Vagina (tissue), 2 donors: ENCODE measurements around the gene S100A5. TPM values are rescaled to one million over a fixed set of nuclear protein-coding genes. Genes with fewer than 3 reads are reported as not detected.
"Not testable (repeated sequence)": the region's sequence is repeated elsewhere in the genome, so short reads cannot be mapped to it uniquely, and the experiment has no call there.

Source experiments
- DNase-seq, 2 donors: peaks; one replicate each; pipeline ENCODE4 v3.0.0-alpha.2; 2017; ENCODE audit errors: extremely low spot score in 2 of 2
- H3K27ac ChIP-seq: fragments of 200-600 bp; sonication (generic); one replicate; pipeline ENCODE4 v1.5.1; 2019
- H3K27me3 ChIP-seq: fragments of 200-600 bp; sonication (generic); one replicate; pipeline ENCODE4 v1.5.1; 2019
- H3K36me3 ChIP-seq, 2 donors: fragments of 200-600 bp; sonication (generic); one replicate each; pipeline ENCODE4 v1.5.1; 2017 to 2019
- H3K4me1 ChIP-seq: fragments of 200-600 bp; sonication (generic); one replicate; pipeline ENCODE4 v1.5.1; 2019
- H3K4me3 ChIP-seq, 2 donors: fragments of 200-600 bp; sonication (generic); 1 replicate in 1 of 2; 2 replicates in 1 of 2; pipeline ENCODE4 v1.5.1; 2016 to 2019
- H3K9me3 ChIP-seq: fragments of 200-600 bp; sonication (generic); one replicate; pipeline ENCODE4 v1.5.1; 2019
- POLR2A ChIP-seq, 2 donors: fragments of 450-650 bp; IDR thresholded peaks; one replicate each; pipeline ENCODE4 v1.6.1; 2017; ENCODE audit warnings: antibody characterized with exemption in 2 of 2, mild to moderate bottlenecking in 2 of 2, moderate library complexity in 2 of 2
- POLR2AphosphoS5 ChIP-seq, 2 donors: sonication (generic); formaldehyde crosslinking; IDR thresholded peaks; one replicate each; pipeline ENCODE4 v1.9.0; 2017; ENCODE audit warnings: antibody characterized with exemption in 2 of 2, mild to moderate bottlenecking in 2 of 2, low read depth in 1 of 2; ENCODE audit not compliant: insufficient read depth in 1 of 2
- intact Hi-C: fragments of 100-400 bp; cut with DNase I; formaldehyde crosslinking; loops from one replicate; pipeline ENCODE4 v1.15.1; 2023
- total RNA-seq: library from RNA; depleted of rRNA; stranded (reverse); fragments of >200 nt; gene quantifications from one replicate; pipeline ENCODE4 v1.2.3, GENCODE V29; 2016
- TF ChIP-seq, protein P1 (sequence below), 3 experiments: fragments of 450-650 bp in 2 of 3; fragments of 200-600 bp in 1 of 3; sonication (generic) in 1 of 3; IDR thresholded peaks; one replicate each; pipeline ENCODE4 v1.5.1; 2017 to 2019; ENCODE audit warnings: antibody characterized with exemption in 3 of 3, mild to moderate bottlenecking in 2 of 3, moderate library complexity in 2 of 3

Gene S100A5
- total RNA-seq, 1 donor from 2014 or later, result not detected

DNA sequence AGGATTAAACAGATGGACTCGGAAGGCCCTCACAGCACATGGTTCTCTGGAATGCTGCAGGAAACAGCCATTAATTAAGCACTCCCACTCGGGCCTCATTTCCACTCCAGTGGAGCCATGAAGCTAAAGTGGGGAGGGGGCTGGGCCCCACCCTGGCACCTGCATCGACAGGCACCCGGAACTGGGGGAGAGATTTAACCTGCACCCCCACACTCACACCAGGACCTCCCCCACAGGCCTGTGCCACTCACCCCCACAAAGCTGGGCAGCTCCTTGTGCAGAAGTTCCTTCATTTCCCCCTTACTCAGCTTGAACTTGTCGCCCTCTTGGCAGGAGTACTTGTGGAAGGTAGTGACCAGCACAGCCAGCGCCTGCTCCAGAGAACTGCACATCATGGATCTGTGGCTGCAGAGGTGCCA is 22.8 kb upstream of the S100A5 start:
- TF ChIP-seq, protein P1, sequence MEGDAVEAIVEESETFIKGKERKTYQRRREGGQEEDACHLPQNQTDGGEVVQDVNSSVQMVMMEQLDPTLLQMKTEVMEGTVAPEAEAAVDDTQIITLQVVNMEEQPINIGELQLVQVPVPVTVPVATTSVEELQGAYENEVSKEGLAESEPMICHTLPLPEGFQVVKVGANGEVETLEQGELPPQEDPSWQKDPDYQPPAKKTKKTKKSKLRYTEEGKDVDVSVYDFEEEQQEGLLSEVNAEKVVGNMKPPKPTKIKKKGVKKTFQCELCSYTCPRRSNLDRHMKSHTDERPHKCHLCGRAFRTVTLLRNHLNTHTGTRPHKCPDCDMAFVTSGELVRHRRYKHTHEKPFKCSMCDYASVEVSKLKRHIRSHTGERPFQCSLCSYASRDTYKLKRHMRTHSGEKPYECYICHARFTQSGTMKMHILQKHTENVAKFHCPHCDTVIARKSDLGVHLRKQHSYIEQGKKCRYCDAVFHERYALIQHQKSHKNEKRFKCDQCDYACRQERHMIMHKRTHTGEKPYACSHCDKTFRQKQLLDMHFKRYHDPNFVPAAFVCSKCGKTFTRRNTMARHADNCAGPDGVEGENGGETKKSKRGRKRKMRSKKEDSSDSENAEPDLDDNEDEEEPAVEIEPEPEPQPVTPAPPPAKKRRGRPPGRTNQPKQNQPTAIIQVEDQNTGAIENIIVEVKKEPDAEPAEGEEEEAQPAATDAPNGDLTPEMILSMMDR (IDR thresholded peaks at IDR 0.05), result no peak
- no peak for TF ChIP-seq POLR2A (IDR thresholded peaks at IDR 0.05)
- TF ChIP-seq POLR2AphosphoS5 (IDR thresholded peaks at IDR 0.05; ENCODE audit: insufficient read depth in 1 of 2, low read depth in 1 of 2), result no peak
- H3K4me1 ChIP-seq, result peaks cover 34% of the 10 kb centered on the region
- no peaks in the 10 kb centered on the region for H3K36me3 ChIP-seq
- H3K4me3 ChIP-seq, result peak overlapping the region; percentile 9 to 36
- H3K27ac ChIP-seq, result peak overlapping the region; percentile 98
- intact Hi-C loops, result loop anchor here (2.0 kb wide), 1 partner anchor 15 kb away; the partner anchor contains the start of gene S100A3
- peak in 1 of 2 donors; percentile 89 for DNase-seq
- H3K27me3 ChIP-seq, result no peaks in the 10 kb centered on the region
- no peaks in the 10 kb centered on the region for H3K9me3 ChIP-seq

DNA sequence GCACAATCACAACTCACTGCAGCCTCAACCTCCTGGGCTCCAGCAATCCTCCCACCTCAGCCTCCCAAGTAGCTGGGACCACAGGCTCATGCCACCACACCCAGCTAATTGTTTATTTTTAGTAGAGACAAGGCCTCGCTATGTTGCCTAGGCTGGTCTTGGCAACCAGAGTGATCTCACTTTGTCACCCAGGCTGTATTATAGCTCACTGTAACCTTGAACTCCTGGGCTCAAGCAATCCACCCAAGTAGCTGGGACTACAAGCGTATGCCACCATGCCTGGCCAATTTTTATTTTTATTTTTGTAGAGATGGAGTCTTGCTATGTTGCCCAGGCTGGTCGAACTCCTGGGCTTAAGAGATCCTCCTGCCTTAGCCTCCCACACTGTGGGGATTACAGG is 21.3 kb upstream of the S100A5 start:
- H3K4me3 ChIP-seq, result peak overlapping the region in 1 of 2 donors; percentile 36
- peaks cover 19% of the 10 kb centered on the region for H3K4me1 ChIP-seq
- not testable (repeated sequence) for H3K27me3 ChIP-seq, H3K9me3 ChIP-seq, H3K27ac ChIP-seq, H3K36me3 ChIP-seq
- intact Hi-C loops, result loop anchor here (2.0 kb wide), 1 partner anchor 13 kb away; the partner anchor contains the start of gene S100A3
- DNase-seq, result peak in 1 of 2 donors; percentile 40

DNA sequence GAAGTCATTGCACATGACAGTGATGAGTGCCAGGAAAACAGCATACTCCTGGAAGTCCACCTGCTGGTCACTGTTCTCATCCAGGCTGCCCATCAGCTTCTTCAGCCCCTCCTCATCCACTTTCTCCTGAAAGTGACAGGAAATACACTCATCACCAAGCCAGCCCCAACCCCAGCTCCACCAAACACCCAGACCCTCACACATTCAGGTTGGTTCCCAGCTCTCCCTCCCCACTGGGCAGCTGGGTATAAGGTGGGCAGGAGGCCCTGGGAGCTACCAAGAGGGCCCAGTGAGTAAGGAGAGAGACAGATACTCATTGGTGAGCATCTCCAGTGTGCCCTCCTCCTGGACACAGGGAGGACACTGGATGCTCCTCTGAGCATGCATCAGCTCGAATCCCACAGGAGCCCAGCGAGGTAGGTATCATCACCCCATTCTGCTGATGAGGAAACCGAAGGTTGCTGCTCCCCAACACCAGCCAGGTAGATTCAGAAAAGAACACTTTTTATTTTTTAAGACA is 20.8 kb upstream of the S100A5 start:
- Histone ChIP-seq H3K27ac (no peak overlapping the region), H3K27me3 (no peaks in the 10 kb centered on the region), H3K9me3 (no peaks in the 10 kb centered on the region), H3K36me3 (no peaks in the 10 kb centered on the region), H3K4me3 (peak overlapping the region in 1 of 2 donors; percentile 36), H3K4me1 (peaks cover 15% of the 10 kb centered on the region)
- peak in 1 of 2 donors; percentile 56 for DNase-seq
- intact Hi-C loops, result no loop called here
- no peak for TF ChIP-seq POLR2A (IDR thresholded peaks at IDR 0.05)
- no peak for TF ChIP-seq POLR2AphosphoS5 (IDR thresholded peaks at IDR 0.05; ENCODE audit: insufficient read depth in 1 of 2, low read depth in 1 of 2)
- TF ChIP-seq, protein P1 (IDR thresholded peaks at IDR 0.05), result no peak

DNA sequence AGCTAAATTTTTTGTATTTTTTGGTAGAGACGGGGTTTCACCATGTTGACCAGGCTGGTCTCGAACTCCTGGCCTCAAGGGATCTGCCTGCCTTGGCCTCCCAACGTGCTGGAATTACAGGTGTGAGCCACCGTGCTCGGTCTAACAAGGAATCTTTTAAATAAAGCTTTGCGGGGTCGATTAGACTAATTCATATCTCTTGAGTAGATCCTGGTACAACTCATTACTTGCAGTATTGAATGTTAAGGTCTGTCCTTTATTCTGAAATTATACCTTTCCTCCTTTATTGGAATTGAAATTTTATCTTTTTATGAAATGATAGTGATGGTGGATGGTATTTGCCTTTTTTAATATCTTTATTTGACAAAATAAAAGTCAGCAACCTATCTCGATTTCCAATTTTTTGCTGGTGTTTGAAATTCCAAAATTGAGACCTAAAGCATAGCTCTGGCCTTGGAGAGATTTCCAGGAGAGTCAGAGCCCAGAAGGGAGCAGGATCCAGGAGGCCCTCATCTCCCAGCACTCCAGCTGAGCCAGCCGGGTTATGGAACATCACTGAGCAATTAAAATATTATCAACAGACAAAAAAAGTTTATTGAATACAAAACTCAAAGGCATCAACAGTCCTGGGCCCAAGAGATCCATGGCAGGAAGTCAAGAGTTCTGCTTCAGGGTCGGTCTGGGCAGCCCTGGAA is 20.2 kb upstream of the S100A5 start:
- no peak for DNase-seq
- TF ChIP-seq POLR2A (IDR thresholded peaks at IDR 0.05) (no peak), POLR2AphosphoS5 (IDR thresholded peaks at IDR 0.05; ENCODE audit: insufficient read depth in 1 of 2, low read depth in 1 of 2) (no peak)
- TF ChIP-seq, protein P1 (IDR thresholded peaks at IDR 0.05), result no peak
- no peak overlapping the region for H3K27ac ChIP-seq

GRCh38 chr1:153560241-153560640 is 19.5 kb upstream of the S100A5 start:
- Histone ChIP-seq H3K4me3 (no peak overlapping the region), H3K4me1 (peaks cover 3% of the 10 kb centered on the region), H3K9me3 (no peaks in the 10 kb centered on the region), H3K36me3 (no peaks in the 10 kb centered on the region), H3K27me3 (no peaks in the 10 kb centered on the region), H3K27ac (no peak overlapping the region)
- intact Hi-C loops, result no loop called here
- DNase-seq, result no peak
- no peak for TF ChIP-seq POLR2A (IDR thresholded peaks at IDR 0.05)
- TF ChIP-seq, protein P1 (IDR thresholded peaks at IDR 0.05), result no peak

More for the DNA sequence above, 20.2 kb upstream of the S100A5 start:
- no peaks in the 10 kb centered on the region for H3K27me3 ChIP-seq
- intact Hi-C loops, result no loop called here
- H3K9me3 ChIP-seq, result no peaks in the 10 kb centered on the region
- peaks cover 10% of the 10 kb centered on the region for H3K4me1 ChIP-seq
- H3K36me3 ChIP-seq, result no peaks in the 10 kb centered on the region
- no peak overlapping the region for H3K4me3 ChIP-seq
